ENCODE measurements around the gene LPCAT3. TPM values are rescaled to one million over a fixed set of nuclear protein-coding genes. Genes with fewer than 3 reads are reported as not detected.
A peak's percentile ranks its signal among the peaks of the same experiment; 100 is the strongest.

The LPCAT3 gene
- total RNA-seq, 2 donors from 2014 or later: 33.6 to 86.7 TPM

- H3K9me3 Mint-ChIP-seq: no peaks in the 10 kb centered on the region
- H3K36me3 ChIP-seq (ENCODE audit: control insufficient read depth, insufficient read depth, low read length): peaks cover 44% of the 10 kb centered on the region
- H3K4me1 Mint-ChIP-seq: no peaks in the 10 kb centered on the region
- H3K36me3 Mint-ChIP-seq (ENCODE audit: low read depth): peaks cover 43% of the 10 kb centered on the region
- TF ChIP-seq CTCF (conservative IDR thresholded peaks at IDR 0.05): no peak
- DNase-seq: no peak
- H3K4me3 ChIP-seq (ENCODE audit: low read length): no peak overlapping the region
- peak overlapping the region; percentile 2 for H3K27ac Mint-ChIP-seq
- no peaks in the 10 kb centered on the region for H3K4me1 ChIP-seq (ENCODE audit: control insufficient read depth, insufficient read depth, low read length)
- no peaks in the 10 kb centered on the region for H3K27me3 ChIP-seq (ENCODE audit: control insufficient read depth, insufficient read depth, low read length, poor library complexity, severe bottlenecking)
- H3K9ac ChIP-seq (ENCODE audit: extremely low read depth, low read length, poor library complexity, severe bottlenecking): no peak overlapping the region
- H3K9me3 ChIP-seq (ENCODE audit: control insufficient read depth, low read length): no peaks in the 10 kb centered on the region
- 91 to 94% methylated on average over 8 to 11 of the region's 11 CpGs for WGBS, 2 experiments (ENCODE audit: insufficient coverage in 1 of 2, insufficient read length in 1 of 2)
- H3K27ac ChIP-seq (ENCODE audit: low read depth, low read length): no peak overlapping the region
- no peaks in the 10 kb centered on the region for H3K27me3 Mint-ChIP-seq (ENCODE audit: insufficient read depth)
- no peak overlapping the region for H3K4me3 Mint-ChIP-seq
These were observed 30.2 kb downstream of the LPCAT3 start for GRCh38 chr12:6987956-6988553.

GRCh38 chr12:6982532-6982931 is 35.7 kb downstream of the LPCAT3 start:
- Histone ChIP-seq H3K27me3 (ENCODE audit: control insufficient read depth, insufficient read depth, low read length, poor library complexity, severe bottlenecking) (no peaks in the 10 kb centered on the region), H3K9me3 (ENCODE audit: control insufficient read depth, low read length) (no peaks in the 10 kb centered on the region), H3K27ac (ENCODE audit: low read depth, low read length) (no peak overlapping the region), H3K4me1 (ENCODE audit: control insufficient read depth, insufficient read depth, low read length) (no peaks in the 10 kb centered on the region), H3K36me3 (ENCODE audit: control insufficient read depth, insufficient read depth, low read length) (peaks cover 56% of the 10 kb centered on the region), H3K4me3 (ENCODE audit: low read length) (no peak overlapping the region), H3K9ac (ENCODE audit: extremely low read depth, low read length, poor library complexity, severe bottlenecking) (no peak overlapping the region)
- WGBS, 2 experiments (ENCODE audit: insufficient coverage in 1 of 2, insufficient read length in 1 of 2): 93 to 94% methylated on average over 3 to 7 of the region's 7 CpGs
- Mint-ChIP-seq H3K27me3 (ENCODE audit: insufficient read depth) (no peaks in the 10 kb centered on the region), H3K36me3 (ENCODE audit: low read depth) (peaks cover 57% of the 10 kb centered on the region), H3K9me3 (no peaks in the 10 kb centered on the region), H3K4me3 (no peak overlapping the region), H3K4me1 (no peaks in the 10 kb centered on the region), H3K27ac (no peak overlapping the region)
- no peak for DNase-seq
- TF ChIP-seq CTCF (conservative IDR thresholded peaks at IDR 0.05): no peak

GRCh38 chr12:6981152-6982052 is 36.9 kb downstream of the LPCAT3 start:
- 93 to 97% methylated on average over 4 to 8 of the region's 10 CpGs for WGBS, 2 experiments (ENCODE audit: insufficient coverage in 1 of 2, insufficient read length in 1 of 2)
- no peaks in the 10 kb centered on the region for H3K9me3 Mint-ChIP-seq

More at GRCh38 chr12:6981152-6982052, 36.9 kb downstream of the LPCAT3 start:
- Histone ChIP-seq H3K4me1 (ENCODE audit: control insufficient read depth, insufficient read depth, low read length) (no peaks in the 10 kb centered on the region), H3K9ac (ENCODE audit: extremely low read depth, low read length, poor library complexity, severe bottlenecking) (no peak overlapping the region), H3K9me3 (ENCODE audit: control insufficient read depth, low read length) (no peaks in the 10 kb centered on the region), H3K36me3 (ENCODE audit: control insufficient read depth, insufficient read depth, low read length) (peaks cover 67% of the 10 kb centered on the region), H3K27me3 (ENCODE audit: control insufficient read depth, insufficient read depth, low read length, poor library complexity, severe bottlenecking) (no peaks in the 10 kb centered on the region), H3K27ac (ENCODE audit: low read depth, low read length) (no peak overlapping the region), H3K4me3 (ENCODE audit: low read length) (no peak overlapping the region)
- H3K36me3 Mint-ChIP-seq (ENCODE audit: low read depth): peaks cover 66% of the 10 kb centered on the region
- H3K4me3 Mint-ChIP-seq: no peak overlapping the region
- no peaks in the 10 kb centered on the region for H3K4me1 Mint-ChIP-seq
- no peaks in the 10 kb centered on the region for H3K27me3 Mint-ChIP-seq (ENCODE audit: insufficient read depth)
- H3K27ac Mint-ChIP-seq: peak overlapping the region; percentile 50
- no peak for DNase-seq
- TF ChIP-seq CTCF (conservative IDR thresholded peaks at IDR 0.05): no peak

All from endodermal cell (in vitro differentiated cells).